GM21529 (cell line): ENCODE data around the gene PHYHD1.
"Not testable (repeated sequence)": the region's sequence is repeated elsewhere in the genome, so short reads cannot be mapped to it uniquely, and the experiment has no call there.

Experiments used
- ATAC-seq: cut with Tn5 transposase; IDR thresholded peaks from one replicate; pipeline ENCODE4 v1.9.1; 2021; ENCODE audit not compliant: unreplicated experiment

The PHYHD1 gene

DNA sequence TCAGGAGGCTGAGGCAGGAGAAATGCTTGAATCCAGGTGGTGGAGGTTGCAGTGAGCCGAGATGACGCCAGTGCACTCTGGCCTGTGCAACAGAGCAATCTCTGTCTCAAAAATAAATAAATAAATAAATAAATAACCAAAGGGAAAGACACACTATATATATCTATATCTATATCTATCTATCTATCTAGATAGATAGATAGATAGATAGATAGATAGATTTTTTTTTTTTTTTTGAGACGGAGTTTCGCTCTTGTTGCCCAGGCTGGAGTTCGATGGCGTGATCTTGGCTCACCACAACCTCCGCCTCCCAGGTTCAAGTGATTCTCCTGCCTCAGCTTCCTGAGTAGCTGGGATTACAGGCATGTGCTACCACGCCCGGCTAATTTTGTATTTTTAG, 40.6 kb downstream of the PHYHD1 start:
- ATAC-seq, result not testable (repeated sequence)

- no peak for ATAC-seq
These were observed 48.7 kb downstream of the PHYHD1 start for GRCh38 chr9:128969491-128969890.

- ATAC-seq, result no peak
These were observed 52.2 kb downstream of the PHYHD1 start for GRCh38 chr9:128972956-128973355.

GRCh38 chr9:128979111-128979510, 58.3 kb downstream of the PHYHD1 start:
- ATAC-seq, result no peak

DNA sequence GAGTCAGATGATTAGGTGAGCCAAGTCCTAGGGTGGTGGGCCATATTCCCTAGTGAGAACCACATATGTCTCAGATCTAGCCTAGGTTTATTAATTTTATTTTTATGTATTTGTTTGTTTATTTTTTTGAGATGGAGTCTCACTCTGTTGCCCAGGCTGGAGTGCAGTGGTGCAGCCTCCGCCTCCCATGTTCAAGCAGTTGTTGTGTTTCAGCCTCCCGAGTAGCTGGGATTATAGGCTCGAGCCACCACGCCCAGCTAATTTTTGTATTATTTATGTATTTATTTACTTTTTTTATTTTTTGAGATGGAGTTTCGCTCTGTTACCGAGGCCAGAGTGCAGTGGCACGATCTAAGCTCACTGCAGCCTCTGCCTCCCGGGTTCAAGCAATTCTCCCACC, 62.8 kb downstream of the PHYHD1 start:
- ATAC-seq, result no peak

- no peak for ATAC-seq
These were observed 65.9 kb downstream of the PHYHD1 start for GRCh38 chr9:128986671-128987070.

- no peak for ATAC-seq
These were observed 67.0 kb downstream of the PHYHD1 start for GRCh38 chr9:128987805-128988204.
